ENCODE measurements around the gene INPP5A. TPM values are rescaled to one million over a fixed set of nuclear protein-coding genes. Genes with fewer than 3 reads are reported as not detected.

The INPP5A gene
- total RNA-seq, 1 experiment from 2014 or later: 12.3 TPM

DNA sequence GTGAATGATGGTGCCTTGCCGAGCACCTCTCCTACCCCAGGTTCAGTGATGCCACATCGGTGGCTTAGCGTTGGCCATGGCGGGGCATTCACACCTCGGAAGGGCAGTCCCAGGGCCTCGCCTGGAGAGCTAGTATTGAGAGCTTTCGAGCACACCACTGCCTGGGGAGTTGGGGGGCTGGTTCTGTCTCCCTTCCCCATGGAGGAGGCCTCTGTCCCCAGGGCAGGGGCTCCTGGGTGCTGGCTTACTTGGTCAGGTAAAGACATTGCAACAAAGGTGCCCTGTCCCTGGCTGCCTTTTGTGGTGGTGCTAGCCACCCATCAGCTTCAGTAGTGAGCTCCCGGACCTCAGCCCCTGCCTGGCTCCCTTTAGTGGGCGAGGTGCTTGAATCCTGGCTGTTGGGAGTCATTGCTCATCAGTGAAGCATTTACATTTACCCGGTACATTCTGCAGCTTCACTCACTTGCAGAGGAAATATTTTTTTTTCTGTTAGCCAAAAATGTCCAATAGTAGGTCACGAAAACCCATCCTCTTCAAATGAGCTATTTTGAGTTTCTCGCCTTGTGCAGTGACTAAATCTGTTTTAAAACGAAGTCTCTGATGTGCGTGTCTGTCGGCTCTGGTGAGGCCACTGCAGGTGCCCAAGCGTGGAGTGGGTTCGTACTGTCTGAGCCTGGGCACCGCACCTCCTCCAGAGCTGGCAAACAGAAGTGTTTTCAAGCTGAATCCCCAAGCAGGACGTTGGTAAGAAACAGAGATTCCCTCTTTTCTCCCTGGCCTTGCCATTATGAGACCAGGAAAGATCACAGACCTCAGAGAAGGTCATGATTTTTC, 95.5 kb downstream of the INPP5A start:
- Histone ChIP-seq H3K27me3 (ENCODE audit: insufficient read depth, low read length) (no peaks in the 10 kb centered on the region), H3K27ac (ENCODE audit: low read depth, low read length) (no peak overlapping the region), H3K36me3 (ENCODE audit: control insufficient read depth in 1 of 2, insufficient read depth in 2 of 2, low read length in 2 of 2) (no peaks in the 10 kb centered on the region), H4K20me1 (ENCODE audit: insufficient read depth) (no peaks in the 10 kb centered on the region), H3K9me3 (ENCODE audit: control insufficient read depth in 1 of 2, insufficient read depth in 1 of 2, low read depth in 1 of 2, low read length in 2 of 2) (no peaks in the 10 kb centered on the region), H3K9ac (ENCODE audit: low read length) (no peak overlapping the region), H2AFZ (ENCODE audit: low read depth, low read length, poor library complexity, severe bottlenecking) (no peak overlapping the region), H3K4me1 (ENCODE audit: control insufficient read depth in 1 of 2, insufficient read depth in 2 of 2, low read length in 2 of 2) (no peaks in the 10 kb centered on the region), H3K4me2 (ENCODE audit: low read length) (no peak overlapping the region), H3K9me2 (ENCODE audit: insufficient read depth) (no peaks in the 10 kb centered on the region), H3K4me3 (replicated peaks in 1 of 2; ENCODE audit: low read depth in 1 of 2, low read length in 2 of 2) (no peak overlapping the region), H3K79me2 (ENCODE audit: insufficient read depth, low read length) (no peaks in the 10 kb centered on the region)
- no TSS peak for BruUV-seq (replicated peaks)
- intact Hi-C loops (cut with micrococcal nuclease): no loop called here
- ChIA-PET RAD21 (ENCODE audit: low non-redundant PET in 1 of 2, low total read pairs in 2 of 2, uncharacterized antibody in 2 of 2, unreplicated experiment in 2 of 2) (interaction anchor here in 1 of 2 experiments (0.7 kb wide), 1 partner anchor 10 kb away, joined by 3 read pairs; no protein-coding TSS in a partner anchor), CTCF (no interaction called here), POLR2A (no interaction called here)
- DNase-seq (ENCODE audit: low read depth, low spot score) (no peak), ATAC-seq (no peak)
- TF ChIP-seq JUND (IDR thresholded peaks at IDR 0.05) (no peak), RAD21 (IDR thresholded peaks at IDR 0.05; ENCODE audit: low read depth) (no peak), EZH2 (IDR thresholded peaks at IDR 0.05) (no peak), EZH2phosphoT487 (IDR thresholded peaks at IDR 0.05; ENCODE audit: borderline replicate concordance) (no peak), POLR2A (IDR thresholded peaks at IDR 0.05; ENCODE audit: borderline replicate concordance, extremely low read depth, insufficient read depth, insufficient read length) (no peak), POLR2AphosphoS5 (IDR thresholded peaks at IDR 0.05; ENCODE audit: low read depth, low read length) (no peak), ELF1 (IDR thresholded peaks at IDR 0.05; ENCODE audit: borderline replicate concordance, low read depth) (no peak), TCF7L2 (IDR thresholded peaks at IDR 0.05; ENCODE audit: borderline replicate concordance, extremely low read depth, insufficient read depth, insufficient read length) (no peak), CBX3 (IDR thresholded peaks at IDR 0.05; ENCODE audit: low read depth) (no peak), FOSL1 (IDR thresholded peaks at IDR 0.05; ENCODE audit: low read depth) (no peak), EGR1 (IDR thresholded peaks at IDR 0.05; ENCODE audit: low read depth) (no peak)
- TF ChIP-seq, protein P1, sequence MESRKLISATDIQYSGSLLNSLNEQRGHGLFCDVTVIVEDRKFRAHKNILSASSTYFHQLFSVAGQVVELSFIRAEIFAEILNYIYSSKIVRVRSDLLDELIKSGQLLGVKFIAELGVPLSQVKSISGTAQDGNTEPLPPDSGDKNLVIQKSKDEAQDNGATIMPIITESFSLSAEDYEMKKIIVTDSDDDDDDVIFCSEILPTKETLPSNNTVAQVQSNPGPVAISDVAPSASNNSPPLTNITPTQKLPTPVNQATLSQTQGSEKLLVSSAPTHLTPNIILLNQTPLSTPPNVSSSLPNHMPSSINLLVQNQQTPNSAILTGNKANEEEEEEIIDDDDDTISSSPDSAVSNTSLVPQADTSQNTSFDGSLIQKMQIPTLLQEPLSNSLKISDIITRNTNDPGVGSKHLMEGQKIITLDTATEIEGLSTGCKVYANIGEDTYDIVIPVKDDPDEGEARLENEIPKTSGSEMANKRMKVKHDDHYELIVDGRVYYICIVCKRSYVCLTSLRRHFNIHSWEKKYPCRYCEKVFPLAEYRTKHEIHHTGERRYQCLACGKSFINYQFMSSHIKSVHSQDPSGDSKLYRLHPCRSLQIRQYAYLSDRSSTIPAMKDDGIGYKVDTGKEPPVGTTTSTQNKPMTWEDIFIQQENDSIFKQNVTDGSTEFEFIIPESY (IDR thresholded peaks at IDR 0.05; ENCODE audit: extremely low read depth, insufficient replicate concordance, low read length): no peak
- TF ChIP-seq, protein P2, sequence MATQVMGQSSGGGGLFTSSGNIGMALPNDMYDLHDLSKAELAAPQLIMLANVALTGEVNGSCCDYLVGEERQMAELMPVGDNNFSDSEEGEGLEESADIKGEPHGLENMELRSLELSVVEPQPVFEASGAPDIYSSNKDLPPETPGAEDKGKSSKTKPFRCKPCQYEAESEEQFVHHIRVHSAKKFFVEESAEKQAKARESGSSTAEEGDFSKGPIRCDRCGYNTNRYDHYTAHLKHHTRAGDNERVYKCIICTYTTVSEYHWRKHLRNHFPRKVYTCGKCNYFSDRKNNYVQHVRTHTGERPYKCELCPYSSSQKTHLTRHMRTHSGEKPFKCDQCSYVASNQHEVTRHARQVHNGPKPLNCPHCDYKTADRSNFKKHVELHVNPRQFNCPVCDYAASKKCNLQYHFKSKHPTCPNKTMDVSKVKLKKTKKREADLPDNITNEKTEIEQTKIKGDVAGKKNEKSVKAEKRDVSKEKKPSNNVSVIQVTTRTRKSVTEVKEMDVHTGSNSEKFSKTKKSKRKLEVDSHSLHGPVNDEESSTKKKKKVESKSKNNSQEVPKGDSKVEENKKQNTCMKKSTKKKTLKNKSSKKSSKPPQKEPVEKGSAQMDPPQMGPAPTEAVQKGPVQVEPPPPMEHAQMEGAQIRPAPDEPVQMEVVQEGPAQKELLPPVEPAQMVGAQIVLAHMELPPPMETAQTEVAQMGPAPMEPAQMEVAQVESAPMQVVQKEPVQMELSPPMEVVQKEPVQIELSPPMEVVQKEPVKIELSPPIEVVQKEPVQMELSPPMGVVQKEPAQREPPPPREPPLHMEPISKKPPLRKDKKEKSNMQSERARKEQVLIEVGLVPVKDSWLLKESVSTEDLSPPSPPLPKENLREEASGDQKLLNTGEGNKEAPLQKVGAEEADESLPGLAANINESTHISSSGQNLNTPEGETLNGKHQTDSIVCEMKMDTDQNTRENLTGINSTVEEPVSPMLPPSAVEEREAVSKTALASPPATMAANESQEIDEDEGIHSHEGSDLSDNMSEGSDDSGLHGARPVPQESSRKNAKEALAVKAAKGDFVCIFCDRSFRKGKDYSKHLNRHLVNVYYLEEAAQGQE (IDR thresholded peaks at IDR 0.05; ENCODE audit: low read depth): no peak
- TF ChIP-seq, protein P3, sequence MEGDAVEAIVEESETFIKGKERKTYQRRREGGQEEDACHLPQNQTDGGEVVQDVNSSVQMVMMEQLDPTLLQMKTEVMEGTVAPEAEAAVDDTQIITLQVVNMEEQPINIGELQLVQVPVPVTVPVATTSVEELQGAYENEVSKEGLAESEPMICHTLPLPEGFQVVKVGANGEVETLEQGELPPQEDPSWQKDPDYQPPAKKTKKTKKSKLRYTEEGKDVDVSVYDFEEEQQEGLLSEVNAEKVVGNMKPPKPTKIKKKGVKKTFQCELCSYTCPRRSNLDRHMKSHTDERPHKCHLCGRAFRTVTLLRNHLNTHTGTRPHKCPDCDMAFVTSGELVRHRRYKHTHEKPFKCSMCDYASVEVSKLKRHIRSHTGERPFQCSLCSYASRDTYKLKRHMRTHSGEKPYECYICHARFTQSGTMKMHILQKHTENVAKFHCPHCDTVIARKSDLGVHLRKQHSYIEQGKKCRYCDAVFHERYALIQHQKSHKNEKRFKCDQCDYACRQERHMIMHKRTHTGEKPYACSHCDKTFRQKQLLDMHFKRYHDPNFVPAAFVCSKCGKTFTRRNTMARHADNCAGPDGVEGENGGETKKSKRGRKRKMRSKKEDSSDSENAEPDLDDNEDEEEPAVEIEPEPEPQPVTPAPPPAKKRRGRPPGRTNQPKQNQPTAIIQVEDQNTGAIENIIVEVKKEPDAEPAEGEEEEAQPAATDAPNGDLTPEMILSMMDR (IDR thresholded peaks at IDR 0.05 in 2 of 3, conservative IDR thresholded peaks at IDR 0.05 in 1 of 3; ENCODE audit: borderline replicate concordance in 1 of 3, insufficient read depth in 1 of 3, low read depth in 2 of 3, low read length in 2 of 3): no peak
